HEK293T (cell line): Measurements from ENCODE around the gene DNAL4.

Experiments used
- FOXA1 ChIP-seq: fragments of 450-650 bp; IDR thresholded peaks from 2 replicates; pipeline ENCODE4 v1.6.1; 2016; ENCODE audit warnings: mild to moderate bottlenecking
- LEF1 ChIP-seq: fragments of 450-650 bp; IDR thresholded peaks from 2 replicates; pipeline ENCODE4 v1.6.1; 2017; ENCODE audit warnings: mild to moderate bottlenecking, borderline replicate concordance
- NFRKB ChIP-seq: fragments of 450-650 bp; IDR thresholded peaks from 2 replicates; pipeline ENCODE4 v1.6.1; 2016; ENCODE audit warnings: mild to moderate bottlenecking, moderate library complexity
- PKNOX1 ChIP-seq: fragments of 450-650 bp; IDR thresholded peaks from 2 replicates; pipeline ENCODE4 v1.6.1; 2016
- SUZ12 ChIP-seq: fragments of 450-650 bp; IDR thresholded peaks from 2 replicates; pipeline ENCODE4 v1.6.1; 2016; ENCODE audit warnings: mild to moderate bottlenecking

GRCh38 chr22:38795569-38795968 lies 1.6 kb upstream of the DNAL4 start:
- TF ChIP-seq LEF1 (no peak), NFRKB (no peak), PKNOX1 (no peak), FOXA1 (no peak), SUZ12 (no peak)
